GM19025 (cell line): ENCODE results near the gene FAM216A.
"Not testable (repeated sequence)": the region's sequence is repeated elsewhere in the genome, so short reads cannot be mapped to it uniquely, and the experiment has no call there.

Experiments used
- ATAC-seq: cut with Tn5 transposase; IDR thresholded peaks from one replicate; pipeline ENCODE4 v1.9.1; 2021; ENCODE audit warnings: mild to moderate bottlenecking, low read depth, moderate library complexity; ENCODE audit not compliant: unreplicated experiment

Gene FAM216A

GRCh38 chr12:110468214-110469048, at the start of gene FAM216A, which contains the start of gene GPN3:
TSS of gene FAM216A (plus strand) at chr12:110468845. CDS start at chr12:110468876, 31 bp downstream.
TSS of gene GPN3 (minus strand) at chr12:110468257. CDS start at chr12:110468203, 54 bp downstream.
- peak; percentile 55 for ATAC-seq

- ATAC-seq, result not testable (repeated sequence)
These were observed 48.0 kb upstream of the FAM216A start for GRCh38 chr12:110420644-110421043.

- ATAC-seq, result no peak
These were observed 47.4 kb upstream of the FAM216A start for GRCh38 chr12:110421159-110421661.

GRCh38 chr12:110421701-110422100, 46.9 kb upstream of the FAM216A start:
- ATAC-seq, result no peak

GRCh38 chr12:110424237-110424636, 44.4 kb upstream of the FAM216A start:
- no peak for ATAC-seq

- ATAC-seq, result no peak
These were observed 42.2 kb upstream of the FAM216A start for GRCh38 chr12:110426406-110426805.

- ATAC-seq, result not testable (repeated sequence)
These were observed 39.0 kb upstream of the FAM216A start for GRCh38 chr12:110429676-110430075.

GRCh38 chr12:110431957-110432587, 36.6 kb upstream of the FAM216A start:
- ATAC-seq, result no peak

- no peak for ATAC-seq
These were observed 32.4 kb upstream of the FAM216A start for GRCh38 chr12:110436231-110436630.

- ATAC-seq, result no peak
These were observed 24.2 kb upstream of the FAM216A start for GRCh38 chr12:110444455-110444854.

- ATAC-seq, result peak; percentile 94
These were observed 18.7 kb upstream of the FAM216A start, which contains the start of gene ARPC3 for GRCh38 chr12:110449799-110450497. TSS of gene ARPC3 (minus strand) at chr12:110450337. CDS start at chr12:110450260, 77 bp downstream.

- no peak for ATAC-seq
These were observed 17.4 kb upstream of the FAM216A start for GRCh38 chr12:110451263-110451662.

GRCh38 chr12:110453569-110454296, 14.9 kb upstream of the FAM216A start:
- no peak for ATAC-seq

- ATAC-seq, result no peak
These were observed 9.9 kb upstream of the FAM216A start for GRCh38 chr12:110458756-110459155.

- ATAC-seq, result not testable (repeated sequence)
These were observed 7.5 kb upstream of the FAM216A start for GRCh38 chr12:110461189-110461588.

GRCh38 chr12:110465024-110465423, 3.6 kb upstream of the FAM216A start:
- ATAC-seq, result no peak

- not testable (repeated sequence) for ATAC-seq
These were observed 2.9 kb upstream of the FAM216A start for GRCh38 chr12:110465765-110466164.

GRCh38 chr12:110466791-110467190, 1.9 kb upstream of the FAM216A start:
- ATAC-seq, result no peak

- no peak for ATAC-seq
These were observed 815 bp upstream of the FAM216A start for GRCh38 chr12:110467847-110468213.

- no peak for ATAC-seq
These were observed 6.8 kb downstream of the FAM216A start for GRCh38 chr12:110475426-110475825.
